PC-9 (cell line): Measurements from ENCODE around the gene CCNY. TPM values are rescaled to one million over a fixed set of nuclear protein-coding genes. Genes with fewer than 3 reads are reported as not detected.

Experiments used
- BruUV-seq: library from RNA; stranded (reverse); fragments of 400-500 nt; replicated peaks from 2 replicates; lab custom pipeline; 2021; lab: Mats Ljungman, UMichigan
- CTCF ChIA-PET: fragments of 300-600 bp; sonication (Branson Sonifier 250); formaldehyde crosslinking; loops from one replicate; lab custom pipeline; 2022; ENCODE audit warnings: antibody characterized with exemption; lab: Charles Lee
- POLR2A ChIA-PET: fragments of 300-600 bp; sonication (Branson Sonifier 250); formaldehyde crosslinking; loops from one replicate; lab custom pipeline; 2022; ENCODE audit warnings: antibody characterized with exemption; ENCODE audit not compliant: unreplicated experiment; lab: Charles Lee
- DNase-seq, 2 experiments: peaks; one replicate each; pipeline versions ENCODE4 v3.0.0 to v3.0.0-alpha.2; 2015 to 2022; ENCODE audit warnings: mixed read lengths in 1 of 2
- H2AFZ ChIP-seq: fragments of 200-600 bp; sonication (generic); 2 replicates; pipeline ENCODE4 v1.8.1; 2017; ENCODE audit warnings: antibody characterized with exemption
- H3F3A ChIP-seq: fragments of 200-600 bp; sonication (generic); 2 replicates; pipeline ENCODE4 v1.8.1; 2017; ENCODE audit warnings: antibody characterized with exemption, mild to moderate bottlenecking, low read depth; ENCODE audit not compliant: insufficient read depth
- H3K27ac ChIP-seq: fragments of 200-600 bp; sonication (generic); 2 replicates; pipeline ENCODE4 v1.6.1; 2016; ENCODE audit warnings: mixed run types
- H3K27me3 ChIP-seq: fragments of 200-600 bp; sonication (generic); 2 replicates; pipeline ENCODE4 v1.6.1; 2016; ENCODE audit warnings: low read depth, mixed run types; ENCODE audit not compliant: insufficient read depth
- H3K36me3 ChIP-seq: fragments of 200-600 bp; sonication (generic); 2 replicates; pipeline ENCODE4 v1.6.1; 2016; ENCODE audit warnings: low read depth, mixed run types
- H3K4me1 ChIP-seq: fragments of 200-600 bp; sonication (generic); replicated peaks from 2 replicates; pipeline ENCODE4 v1.6.1; 2016; ENCODE audit warnings: mixed run types; ENCODE audit not compliant: insufficient read depth
- H3K4me2 ChIP-seq: fragments of 200-600 bp; sonication (generic); 2 replicates; pipeline ENCODE4 v1.6.1; 2017; ENCODE audit warnings: mixed run types
- H3K4me3 ChIP-seq: fragments of 200-600 bp; sonication (generic); 2 replicates; pipeline ENCODE4 v1.6.1; 2016; ENCODE audit warnings: mixed run types
- H3K79me2 ChIP-seq: fragments of 200-600 bp; sonication (generic); 2 replicates; pipeline ENCODE4 v1.6.1; 2017; ENCODE audit warnings: low read depth, mixed run types
- H3K9me2 ChIP-seq: fragments of 200-600 bp; sonication (generic); 2 replicates; pipeline ENCODE4 v1.8.1; 2017; ENCODE audit warnings: mild to moderate bottlenecking; ENCODE audit not compliant: insufficient read depth
- H3K9me3 ChIP-seq: fragments of 200-600 bp; sonication (generic); 2 replicates; pipeline ENCODE4 v1.8.1; 2016; ENCODE audit warnings: low read depth; ENCODE audit not compliant: insufficient read depth
- H4K20me1 ChIP-seq: fragments of 200-600 bp; sonication (generic); 2 replicates; pipeline ENCODE4 v1.8.1; 2017; ENCODE audit not compliant: insufficient read depth
- CTCF ChIP-seq: fragments of 200-600 bp; sonication (generic); conservative IDR thresholded peaks from 2 replicates; pipeline ENCODE4 v1.6.1; 2017; ENCODE audit warnings: mixed run types, antibody characterized with exemption, mild to moderate bottlenecking, moderate library complexity
- EZH2 ChIP-seq: fragments of 200-600 bp; sonication (generic); IDR thresholded peaks from 2 replicates; pipeline ENCODE4 v1.8.0; 2017; ENCODE audit warnings: antibody characterized with exemption, low read depth
- intact Hi-C: fragments of 100-400 bp; cut with micrococcal nuclease; formaldehyde crosslinking; loops from one replicate; pipeline ENCODE4 v1.10.0; 2022; ENCODE audit not compliant: unreplicated experiment
- total RNA-seq: library from RNA; stranded (reverse); gene quantifications from 2 replicates; pipeline ENCODE4 v1.2.3, GENCODE V29; 2021

The CCNY gene
- total RNA-seq, 1 experiment from 2014 or later, result 69.5 TPM

- Histone ChIP-seq H3K4me2 (peak overlapping the region; percentile 58), H3K27ac (peak overlapping the region; percentile 96), H3K4me1 (peaks cover 35% of the 10 kb centered on the region), H3K27me3 (no peaks in the 10 kb centered on the region), H3K36me3 (peaks cover 9% of the 10 kb centered on the region; the same call in 1 of the 2 replicates), H3K9me3 (no peaks in the 10 kb centered on the region), H3K4me3 (no peak overlapping the region), H3F3A (peaks cover 23% of the 10 kb centered on the region), H3K79me2 (peaks cover 76% of the 10 kb centered on the region), H3K9me2 (no peaks in the 10 kb centered on the region), H2AFZ (no peak overlapping the region), H4K20me1 (no peaks in the 10 kb centered on the region)
- DNase-seq, result peak; percentile 43 to 88
- no TSS peak for BruUV-seq
- ChIA-PET CTCF (no interaction called here), POLR2A (interaction anchor here (0.6 to 0.7 kb wide), 3 partner anchors 25 to 259 kb away, joined by 4 to 5 read pairs (median 4); no protein-coding TSS in a partner anchor)
- no peak for TF ChIP-seq EZH2
- intact Hi-C loops, result loop anchor here (1.0 to 10.0 kb wide), 3 partner anchors 77 to 220 kb away; partner anchors contain the start of gene CREM
These were observed 4.2 kb upstream of the CCNY start for GRCh38 chr10:35331894-35332640.

GRCh38 chr10:35334297-35334696 is 2.0 kb upstream of the CCNY start:
- intact Hi-C loops, result loop anchor here (10.0 kb wide), 1 partner anchor 209 kb away; the partner anchor contains the start of gene CREM
- Histone ChIP-seq H3F3A (peaks cover 23% of the 10 kb centered on the region), H3K36me3 (peaks cover 5% of the 10 kb centered on the region; the same call in 1 of the 2 replicates), H3K9me3 (no peaks in the 10 kb centered on the region), H3K27ac (0 out of 2 replicates have a peak overlapping the region, but pooled peaks have one; percentile 3), H3K9me2 (no peaks in the 10 kb centered on the region), H3K27me3 (no peaks in the 10 kb centered on the region), H3K4me2 (peak overlapping the region; percentile 84), H3K79me2 (peaks cover 82% of the 10 kb centered on the region), H3K4me1 (peaks cover 47% of the 10 kb centered on the region), H4K20me1 (peaks cover 6% of the 10 kb centered on the region), H2AFZ (no peak overlapping the region), H3K4me3 (peak overlapping the region; percentile 48; the same call in 1 of the 2 replicates)
- ChIA-PET POLR2A (no interaction called here), CTCF (interaction anchor here (0.7 kb wide), 1 partner anchor 187 kb away, joined by 3 read pairs; no protein-coding TSS in a partner anchor)
- no TSS peak for BruUV-seq
- TF ChIP-seq EZH2 (no peak), CTCF (no peak)
- no peak for DNase-seq

GRCh38 chr10:35335133-35336083 is 901 bp upstream of the CCNY start:
- intact Hi-C loops, result loop anchor here (2.0 to 10.0 kb wide), 5 partner anchors 29 to 211 kb away; partner anchors contain the start of gene CREM
- peak in 1 of 2 experiments; percentile 62 for DNase-seq
- Histone ChIP-seq H3K9me3 (no peaks in the 10 kb centered on the region), H3K4me1 (peaks cover 47% of the 10 kb centered on the region), H2AFZ (peak overlapping the region; percentile 85), H3K27me3 (no peaks in the 10 kb centered on the region), H3K4me2 (peak overlapping the region; percentile 84), H3F3A (peaks cover 23% of the 10 kb centered on the region), H4K20me1 (peaks cover 6% of the 10 kb centered on the region), H3K36me3 (peaks cover 5% of the 10 kb centered on the region; the same call in 1 of the 2 replicates), H3K9me2 (no peaks in the 10 kb centered on the region), H3K79me2 (peaks cover 83% of the 10 kb centered on the region), H3K27ac (peak overlapping the region; percentile 39), H3K4me3 (peak overlapping the region; percentile 73)
- TF ChIP-seq CTCF (no peak), EZH2 (no peak)
- POLR2A ChIA-PET, result interaction anchor here (0.6 kb wide), 1 partner anchor 86 kb away, joined by 7 read pairs; no protein-coding TSS in a partner anchor
- CTCF ChIA-PET, result no interaction called here
- BruUV-seq, result TSS peak; percentile 41
